Limb (tissue), 2 donors: ENCODE results near the gene SPAG9.
"Not testable (repeated sequence)": the region's sequence is repeated elsewhere in the genome, so short reads cannot be mapped to it uniquely, and the experiment has no call there.

Experiments used
- DNase-seq, 2 donors: peaks; one replicate each; pipeline ENCODE4 v3.0.0-alpha.2; 2016; ENCODE audit errors: extremely low spot score in 2 of 2

The SPAG9 gene

GRCh38 chr17:51088868-51089267 is 31.8 kb downstream of the SPAG9 start:
- DNase-seq = not testable (repeated sequence)

- DNase-seq = no peak
Measured at GRCh38 chr17:51088287-51088686, 32.4 kb downstream of the SPAG9 start.

- DNase-seq = no peak
Measured at GRCh38 chr17:51087072-51087757, 33.5 kb downstream of the SPAG9 start.

- DNase-seq = no peak
Measured at GRCh38 chr17:51085150-51085805, 35.4 kb downstream of the SPAG9 start.

GRCh38 chr17:51083981-51084380 is 36.7 kb downstream of the SPAG9 start:
- DNase-seq = no peak

GRCh38 chr17:51083364-51083763 is 37.3 kb downstream of the SPAG9 start:
- not testable (repeated sequence) for DNase-seq

- DNase-seq = no peak
Measured at GRCh38 chr17:51079049-51079448, 41.6 kb downstream of the SPAG9 start.

GRCh38 chr17:51078009-51078592 is 42.6 kb downstream of the SPAG9 start:
- no peak for DNase-seq

GRCh38 chr17:51076821-51077220 is 43.8 kb downstream of the SPAG9 start:
- DNase-seq = no peak

- DNase-seq = no peak
Measured at GRCh38 chr17:51071556-51071955, 49.1 kb downstream of the SPAG9 start.

GRCh38 chr17:51065466-51065865 is 55.2 kb downstream of the SPAG9 start:
- DNase-seq = no peak

- DNase-seq = no peak
Measured at GRCh38 chr17:51064061-51064735, 56.5 kb downstream of the SPAG9 start.

- no peak for DNase-seq
Measured at GRCh38 chr17:51060396-51060795, 60.3 kb downstream of the SPAG9 start.

- no peak for DNase-seq
Measured at GRCh38 chr17:51059781-51060180, 60.9 kb downstream of the SPAG9 start.

GRCh38 chr17:51057534-51057933 is 63.1 kb downstream of the SPAG9 start:
- no peak for DNase-seq

GRCh38 chr17:51056813-51057510 is 63.7 kb downstream of the SPAG9 start:
- peak; percentile 44 to 68 for DNase-seq

GRCh38 chr17:51054748-51055147 is 65.9 kb downstream of the SPAG9 start:
- DNase-seq = no peak

GRCh38 chr17:51052235-51052634 is 68.4 kb downstream of the SPAG9 start:
- no peak for DNase-seq

GRCh38 chr17:51050291-51051033 is 70.2 kb downstream of the SPAG9 start:
- no peak for DNase-seq

- peak; percentile 87 to 95 for DNase-seq
Measured at GRCh38 chr17:51046514-51047384, 73.9 kb downstream of the SPAG9 start.
